Measurements from ENCODE around the gene ADCY5.
A peak's percentile ranks its signal among the peaks of the same experiment; 100 is the strongest.

Gene ADCY5

DNA sequence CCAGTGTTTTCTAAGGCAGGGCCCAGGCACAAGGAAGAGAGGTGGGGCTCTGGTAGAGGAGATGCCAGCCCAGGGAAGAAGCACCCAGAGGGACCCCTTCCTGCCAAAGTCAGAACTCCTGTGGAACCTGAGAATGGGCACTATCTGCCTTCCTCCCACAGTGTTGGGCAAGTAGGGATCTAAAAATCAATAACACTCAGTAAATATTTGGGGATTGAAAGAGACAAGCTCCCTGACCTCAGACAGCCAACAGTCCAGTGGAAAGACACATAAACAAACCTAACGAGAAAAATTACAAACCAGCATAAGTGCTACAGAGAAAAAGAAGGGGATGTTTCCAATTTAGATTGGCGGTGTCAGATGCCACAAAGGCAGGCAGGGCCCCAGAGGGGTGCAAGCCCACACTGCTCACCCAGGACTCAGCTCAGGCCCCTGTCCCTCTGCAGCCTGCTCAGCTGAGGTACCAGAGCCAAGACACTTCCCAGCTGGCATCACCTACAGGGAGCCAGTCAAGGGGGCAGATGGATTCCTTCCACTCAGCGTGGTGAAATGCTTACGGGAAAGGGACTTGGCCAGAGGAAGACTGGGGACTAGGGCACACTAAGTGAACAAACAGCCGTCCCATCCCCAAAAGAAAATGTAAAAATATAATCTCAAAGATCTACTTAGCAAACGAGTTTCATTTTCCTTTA lies 15.9 kb downstream of the ADCY5 start (continued):
- TF ChIP-seq, protein P1, sequence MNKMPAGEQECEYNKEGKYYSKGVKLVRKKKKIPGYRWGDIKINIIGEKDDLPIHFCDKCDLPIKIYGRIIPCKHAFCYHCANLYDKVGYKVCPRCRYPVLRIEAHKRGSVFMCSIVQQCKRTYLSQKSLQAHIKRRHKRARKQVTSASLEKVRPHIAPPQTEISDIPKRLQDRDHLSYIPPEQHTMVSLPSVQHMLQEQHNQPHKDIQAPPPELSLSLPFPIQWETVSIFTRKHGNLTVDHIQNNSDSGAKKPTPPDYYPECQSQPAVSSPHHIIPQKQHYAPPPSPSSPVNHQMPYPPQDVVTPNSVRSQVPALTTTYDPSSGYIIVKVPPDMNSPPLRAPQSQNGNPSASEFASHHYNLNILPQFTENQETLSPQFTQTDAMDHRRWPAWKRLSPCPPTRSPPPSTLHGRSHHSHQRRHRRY (tag by site-specific recombination; IDR thresholded peaks at IDR 0.05) = no peak
- TF ChIP-seq, protein P2, sequence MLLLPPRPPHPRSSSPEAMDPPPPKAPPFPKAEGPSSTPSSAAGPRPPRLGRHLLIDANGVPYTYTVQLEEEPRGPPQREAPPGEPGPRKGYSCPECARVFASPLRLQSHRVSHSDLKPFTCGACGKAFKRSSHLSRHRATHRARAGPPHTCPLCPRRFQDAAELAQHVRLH (tag by site-specific recombination; IDR thresholded peaks at IDR 0.05) = no peak
- no peak for TF ChIP-seq ZNF391 (tag by site-specific recombination; IDR thresholded peaks at IDR 0.05; ENCODE audit: borderline replicate concordance, low read depth)
- no peak for TF ChIP-seq ZNF350 (tag by site-specific recombination; IDR thresholded peaks at IDR 0.05)
- TF ChIP-seq MZF1 (tag by site-specific recombination; IDR thresholded peaks at IDR 0.05; ENCODE audit: borderline replicate concordance) = no peak
- TF ChIP-seq, protein P3, sequence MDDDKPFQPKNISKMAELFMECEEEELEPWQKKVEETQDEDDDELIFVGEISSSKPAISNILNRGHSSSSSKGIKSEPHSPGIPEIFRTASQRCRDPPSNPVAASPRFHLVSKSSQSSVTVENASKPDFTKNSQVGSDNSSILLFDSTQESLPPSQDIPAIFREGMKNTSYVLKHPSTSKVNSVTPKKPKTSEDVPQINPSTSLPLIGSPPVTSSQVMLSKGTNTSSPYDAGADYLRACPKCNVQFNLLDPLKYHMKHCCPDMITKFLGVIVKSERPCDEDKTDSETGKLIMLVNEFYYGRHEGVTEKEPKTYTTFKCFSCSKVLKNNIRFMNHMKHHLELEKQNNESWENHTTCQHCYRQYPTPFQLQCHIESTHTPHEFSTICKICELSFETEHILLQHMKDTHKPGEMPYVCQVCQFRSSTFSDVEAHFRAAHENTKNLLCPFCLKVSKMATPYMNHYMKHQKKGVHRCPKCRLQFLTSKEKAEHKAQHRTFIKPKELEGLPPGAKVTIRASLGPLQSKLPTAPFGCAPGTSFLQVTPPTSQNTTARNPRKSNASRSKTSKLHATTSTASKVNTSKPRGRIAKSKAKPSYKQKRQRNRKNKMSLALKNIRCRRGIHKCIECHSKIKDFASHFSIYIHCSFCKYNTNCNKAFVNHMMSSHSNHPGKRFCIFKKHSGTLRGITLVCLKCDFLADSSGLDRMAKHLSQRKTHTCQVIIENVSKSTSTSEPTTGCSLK (tag by site-specific recombination; IDR thresholded peaks at IDR 0.05) = no peak
- no peak for TF ChIP-seq ZNF837 (tag by site-specific recombination; IDR thresholded peaks at IDR 0.05)
- no peak for TF ChIP-seq ZNF138 (tag by site-specific recombination; IDR thresholded peaks at IDR 0.05; ENCODE audit: borderline replicate concordance)
- TF ChIP-seq, protein P4, sequence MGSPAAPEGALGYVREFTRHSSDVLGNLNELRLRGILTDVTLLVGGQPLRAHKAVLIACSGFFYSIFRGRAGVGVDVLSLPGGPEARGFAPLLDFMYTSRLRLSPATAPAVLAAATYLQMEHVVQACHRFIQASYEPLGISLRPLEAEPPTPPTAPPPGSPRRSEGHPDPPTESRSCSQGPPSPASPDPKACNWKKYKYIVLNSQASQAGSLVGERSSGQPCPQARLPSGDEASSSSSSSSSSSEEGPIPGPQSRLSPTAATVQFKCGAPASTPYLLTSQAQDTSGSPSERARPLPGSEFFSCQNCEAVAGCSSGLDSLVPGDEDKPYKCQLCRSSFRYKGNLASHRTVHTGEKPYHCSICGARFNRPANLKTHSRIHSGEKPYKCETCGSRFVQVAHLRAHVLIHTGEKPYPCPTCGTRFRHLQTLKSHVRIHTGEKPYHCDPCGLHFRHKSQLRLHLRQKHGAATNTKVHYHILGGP (tag by site-specific recombination; IDR thresholded peaks at IDR 0.05) = no peak
- TF ChIP-seq ZNF747 (tag by site-specific recombination; IDR thresholded peaks at IDR 0.05) = no peak
- no peak for TF ChIP-seq TRIM28 (IDR thresholded peaks at IDR 0.05; ENCODE audit: borderline replicate concordance, low read length)

DNA sequence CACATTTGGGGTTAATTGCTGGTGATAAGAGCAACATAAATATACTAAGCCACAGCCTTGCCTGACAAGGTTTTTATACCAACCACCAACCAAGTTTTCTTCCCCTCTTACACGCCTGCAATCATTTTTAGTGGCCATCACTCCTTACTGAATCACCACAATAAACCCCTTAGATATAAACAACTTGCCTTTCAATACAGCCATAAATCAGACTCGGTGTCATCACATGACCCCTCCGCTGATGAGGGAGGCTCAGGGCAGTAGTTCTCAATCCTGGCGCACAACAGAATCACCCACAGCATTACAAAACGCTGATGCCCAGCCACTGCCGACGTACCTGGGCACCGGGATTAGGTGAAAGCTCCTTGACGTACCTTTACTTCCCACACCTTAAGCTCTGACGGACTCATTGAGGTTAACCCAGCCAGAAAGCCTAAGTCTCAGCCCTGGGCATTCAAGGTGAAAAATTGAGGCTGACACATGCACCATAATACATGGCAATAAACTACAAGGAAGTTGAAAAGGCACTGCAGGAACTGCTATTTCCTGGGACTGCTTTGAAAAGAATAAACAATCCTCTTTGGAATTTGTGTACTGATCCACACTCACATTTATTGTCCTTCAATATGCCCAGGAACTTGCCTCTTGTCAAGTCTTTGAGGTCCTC lies 17.1 kb downstream of the ADCY5 start:
- Histone ChIP-seq H3K36me3 (ENCODE audit: control insufficient read depth in 2 of 2, insufficient read depth in 1 of 2, low read length in 2 of 2) (no peaks in the 10 kb centered on the region), H3K9me3 (ENCODE audit: control insufficient read depth, insufficient read depth, low read depth, low read length) (no peaks in the 10 kb centered on the region), H3K27ac (ENCODE audit: extremely low read depth, low read depth, low read length) (peak overlapping the region; percentile 34; the same call in 1 of the 2 replicates), H3K4me1 (ENCODE audit: control insufficient read depth, insufficient read depth, low read length) (peaks cover 5% of the 10 kb centered on the region; the same call in 1 of the 2 replicates), H3K4me3 (ENCODE audit: low read depth, low read length) (no peak overlapping the region)
- ChIA-PET CTCF (interaction anchor here (0.7 kb wide), 1 partner anchor 57 kb away, joined by 3 read pairs; no protein-coding TSS in a partner anchor), POLR2A (no interaction called here)
- TF ChIP-seq ZNF423 (tag by site-specific recombination; IDR thresholded peaks at IDR 0.05) = 0 out of 2 replicates have a peak, but pooled peaks have one; percentile 65
- no peak for TF ChIP-seq ZNF266 (tag by site-specific recombination; IDR thresholded peaks at IDR 0.05; ENCODE audit: low read depth)
- peak; percentile 54; the same call in 1 of the 2 replicates for TF ChIP-seq ZNF335 (tag by site-specific recombination; conservative IDR thresholded peaks at IDR 0.05)
- no peak for TF ChIP-seq ZNF133 (tag by site-specific recombination; IDR thresholded peaks at IDR 0.05)
- TF ChIP-seq SCRT2 (tag by site-specific recombination; IDR thresholded peaks at IDR 0.05) = peak; percentile 11; the same call in 1 of the 2 replicates
- TF ChIP-seq ZNF792 (tag by site-specific recombination; IDR thresholded peaks at IDR 0.05) = no peak
- TF ChIP-seq, protein P5, sequence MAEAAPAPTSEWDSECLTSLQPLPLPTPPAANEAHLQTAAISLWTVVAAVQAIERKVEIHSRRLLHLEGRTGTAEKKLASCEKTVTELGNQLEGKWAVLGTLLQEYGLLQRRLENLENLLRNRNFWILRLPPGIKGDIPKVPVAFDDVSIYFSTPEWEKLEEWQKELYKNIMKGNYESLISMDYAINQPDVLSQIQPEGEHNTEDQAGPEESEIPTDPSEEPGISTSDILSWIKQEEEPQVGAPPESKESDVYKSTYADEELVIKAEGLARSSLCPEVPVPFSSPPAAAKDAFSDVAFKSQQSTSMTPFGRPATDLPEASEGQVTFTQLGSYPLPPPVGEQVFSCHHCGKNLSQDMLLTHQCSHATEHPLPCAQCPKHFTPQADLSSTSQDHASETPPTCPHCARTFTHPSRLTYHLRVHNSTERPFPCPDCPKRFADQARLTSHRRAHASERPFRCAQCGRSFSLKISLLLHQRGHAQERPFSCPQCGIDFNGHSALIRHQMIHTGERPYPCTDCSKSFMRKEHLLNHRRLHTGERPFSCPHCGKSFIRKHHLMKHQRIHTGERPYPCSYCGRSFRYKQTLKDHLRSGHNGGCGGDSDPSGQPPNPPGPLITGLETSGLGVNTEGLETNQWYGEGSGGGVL (tag by site-specific recombination; IDR thresholded peaks at IDR 0.05) = peak; percentile 65
- no peak for TF ChIP-seq ZNF707 (tag by site-specific recombination; IDR thresholded peaks at IDR 0.05)
- TF ChIP-seq, protein P6, sequence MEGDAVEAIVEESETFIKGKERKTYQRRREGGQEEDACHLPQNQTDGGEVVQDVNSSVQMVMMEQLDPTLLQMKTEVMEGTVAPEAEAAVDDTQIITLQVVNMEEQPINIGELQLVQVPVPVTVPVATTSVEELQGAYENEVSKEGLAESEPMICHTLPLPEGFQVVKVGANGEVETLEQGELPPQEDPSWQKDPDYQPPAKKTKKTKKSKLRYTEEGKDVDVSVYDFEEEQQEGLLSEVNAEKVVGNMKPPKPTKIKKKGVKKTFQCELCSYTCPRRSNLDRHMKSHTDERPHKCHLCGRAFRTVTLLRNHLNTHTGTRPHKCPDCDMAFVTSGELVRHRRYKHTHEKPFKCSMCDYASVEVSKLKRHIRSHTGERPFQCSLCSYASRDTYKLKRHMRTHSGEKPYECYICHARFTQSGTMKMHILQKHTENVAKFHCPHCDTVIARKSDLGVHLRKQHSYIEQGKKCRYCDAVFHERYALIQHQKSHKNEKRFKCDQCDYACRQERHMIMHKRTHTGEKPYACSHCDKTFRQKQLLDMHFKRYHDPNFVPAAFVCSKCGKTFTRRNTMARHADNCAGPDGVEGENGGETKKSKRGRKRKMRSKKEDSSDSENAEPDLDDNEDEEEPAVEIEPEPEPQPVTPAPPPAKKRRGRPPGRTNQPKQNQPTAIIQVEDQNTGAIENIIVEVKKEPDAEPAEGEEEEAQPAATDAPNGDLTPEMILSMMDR (tag by site-specific recombination; IDR thresholded peaks at IDR 0.05) = no peak
- TF ChIP-seq MZF1 (tag by site-specific recombination; IDR thresholded peaks at IDR 0.05; ENCODE audit: borderline replicate concordance) = peak; percentile 67; the same call in 1 of the 2 replicates
- peak; percentile 57 for TF ChIP-seq ZIC2 (tag by site-specific recombination; IDR thresholded peaks at IDR 0.05)
- 0 out of 2 replicates have a peak, but pooled peaks have one; percentile 30 for TF ChIP-seq ZNF660 (tag by site-specific recombination; IDR thresholded peaks at IDR 0.05)
- TF ChIP-seq SALL2 (tag by site-specific recombination; IDR thresholded peaks at IDR 0.05; ENCODE audit: borderline replicate concordance) = no peak
- TF ChIP-seq, protein P7, sequence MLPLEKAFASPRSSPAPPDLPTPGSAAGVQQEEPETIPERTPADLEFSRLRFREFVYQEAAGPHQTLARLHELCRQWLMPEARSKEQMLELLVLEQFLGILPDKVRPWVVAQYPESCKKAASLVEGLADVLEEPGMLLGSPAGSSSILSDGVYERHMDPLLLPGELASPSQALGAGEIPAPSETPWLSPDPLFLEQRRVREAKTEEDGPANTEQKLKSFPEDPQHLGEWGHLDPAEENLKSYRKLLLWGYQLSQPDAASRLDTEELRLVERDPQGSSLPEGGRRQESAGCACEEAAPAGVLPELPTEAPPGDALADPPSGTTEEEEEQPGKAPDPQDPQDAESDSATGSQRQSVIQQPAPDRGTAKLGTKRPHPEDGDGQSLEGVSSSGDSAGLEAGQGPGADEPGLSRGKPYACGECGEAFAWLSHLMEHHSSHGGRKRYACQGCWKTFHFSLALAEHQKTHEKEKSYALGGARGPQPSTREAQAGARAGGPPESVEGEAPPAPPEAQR (tag by site-specific recombination; IDR thresholded peaks at IDR 0.05) = no peak
